ENCODE results near the gene RNF217.

RNF217 gene

DNA sequence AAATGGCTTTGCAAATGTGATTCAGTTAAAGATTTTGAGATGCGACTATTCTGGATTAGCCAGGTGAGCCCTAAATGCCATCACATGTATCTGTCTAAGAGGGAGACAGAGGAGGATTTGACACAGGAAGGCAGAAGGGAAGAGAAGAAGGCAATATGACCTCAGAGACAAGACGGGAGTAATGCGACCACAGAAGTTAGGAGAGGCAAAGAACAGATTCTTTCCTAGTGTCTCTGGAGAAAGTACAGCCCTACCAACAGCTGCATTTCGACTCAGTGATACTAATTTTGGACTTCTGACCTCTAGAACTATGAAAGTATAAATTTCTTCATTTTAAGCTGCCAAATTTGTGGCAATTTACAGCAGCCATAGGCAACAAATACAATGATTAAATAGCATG is 167.1 kb downstream of the RNF217 start:
- TF ChIP-seq, protein P1, sequence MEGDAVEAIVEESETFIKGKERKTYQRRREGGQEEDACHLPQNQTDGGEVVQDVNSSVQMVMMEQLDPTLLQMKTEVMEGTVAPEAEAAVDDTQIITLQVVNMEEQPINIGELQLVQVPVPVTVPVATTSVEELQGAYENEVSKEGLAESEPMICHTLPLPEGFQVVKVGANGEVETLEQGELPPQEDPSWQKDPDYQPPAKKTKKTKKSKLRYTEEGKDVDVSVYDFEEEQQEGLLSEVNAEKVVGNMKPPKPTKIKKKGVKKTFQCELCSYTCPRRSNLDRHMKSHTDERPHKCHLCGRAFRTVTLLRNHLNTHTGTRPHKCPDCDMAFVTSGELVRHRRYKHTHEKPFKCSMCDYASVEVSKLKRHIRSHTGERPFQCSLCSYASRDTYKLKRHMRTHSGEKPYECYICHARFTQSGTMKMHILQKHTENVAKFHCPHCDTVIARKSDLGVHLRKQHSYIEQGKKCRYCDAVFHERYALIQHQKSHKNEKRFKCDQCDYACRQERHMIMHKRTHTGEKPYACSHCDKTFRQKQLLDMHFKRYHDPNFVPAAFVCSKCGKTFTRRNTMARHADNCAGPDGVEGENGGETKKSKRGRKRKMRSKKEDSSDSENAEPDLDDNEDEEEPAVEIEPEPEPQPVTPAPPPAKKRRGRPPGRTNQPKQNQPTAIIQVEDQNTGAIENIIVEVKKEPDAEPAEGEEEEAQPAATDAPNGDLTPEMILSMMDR (IDR thresholded peaks at IDR 0.05), result no peak

DNA sequence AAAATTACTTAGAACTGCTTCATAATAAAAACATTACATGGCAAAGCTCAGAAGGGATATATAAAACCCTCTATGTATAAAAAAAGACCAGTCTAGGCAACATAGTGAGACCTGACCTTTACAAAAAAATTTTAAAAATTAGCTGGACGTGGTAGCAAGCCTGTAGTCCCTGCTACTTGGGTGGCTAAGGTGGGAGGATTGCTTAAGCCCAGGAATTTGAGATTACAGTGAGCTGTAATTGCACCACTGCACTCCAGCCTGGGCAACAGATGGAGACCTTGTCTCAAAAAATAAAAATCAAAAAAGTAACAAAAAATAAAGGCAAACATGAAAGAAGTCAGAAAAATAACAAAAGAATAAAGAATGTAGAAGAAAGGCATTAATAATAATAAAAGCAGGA is 169.8 kb downstream of the RNF217 start:
- TF ChIP-seq, protein P1 (IDR thresholded peaks at IDR 0.05), result no peak

DNA sequence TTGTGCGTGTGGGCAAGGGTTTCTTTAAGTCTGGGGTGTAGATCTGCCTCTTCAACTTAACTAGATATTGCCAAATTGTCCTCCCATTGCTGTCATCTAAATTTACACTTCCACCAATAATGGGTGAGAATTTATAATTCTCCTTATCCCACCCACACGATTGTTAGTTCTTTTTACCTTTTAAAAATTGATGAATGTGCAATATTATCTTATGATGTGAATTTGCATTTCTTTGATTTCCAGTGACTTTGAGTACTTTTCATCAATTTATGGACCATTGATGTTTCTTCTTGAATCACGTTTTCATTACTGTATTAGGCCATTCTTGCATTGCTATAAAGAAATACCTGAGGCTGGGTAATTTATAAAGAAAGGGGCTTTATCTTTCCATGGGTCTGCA is 174.1 kb downstream of the RNF217 start:
- TF ChIP-seq, protein P1 (IDR thresholded peaks at IDR 0.05), result no peak

DNA sequence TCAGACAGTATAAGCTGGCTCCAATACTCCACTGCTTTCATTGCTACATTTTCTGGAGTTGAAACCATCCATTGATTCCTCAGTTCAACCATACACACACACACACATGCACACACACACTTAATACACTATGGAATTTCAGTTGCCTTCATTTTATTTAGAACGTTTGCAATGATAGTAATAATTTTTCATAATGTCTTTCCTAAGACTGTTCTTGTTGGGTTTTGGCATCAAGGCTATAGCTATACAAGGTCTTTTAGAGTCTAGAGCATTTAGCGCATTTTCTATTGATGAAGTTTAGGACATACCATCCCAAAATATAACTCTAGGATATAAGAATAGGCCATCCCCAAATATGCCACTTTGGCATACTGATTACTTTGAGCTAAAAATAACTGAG is 175.8 kb downstream of the RNF217 start:
- TF ChIP-seq, protein P1 (IDR thresholded peaks at IDR 0.05), result no peak

DNA sequence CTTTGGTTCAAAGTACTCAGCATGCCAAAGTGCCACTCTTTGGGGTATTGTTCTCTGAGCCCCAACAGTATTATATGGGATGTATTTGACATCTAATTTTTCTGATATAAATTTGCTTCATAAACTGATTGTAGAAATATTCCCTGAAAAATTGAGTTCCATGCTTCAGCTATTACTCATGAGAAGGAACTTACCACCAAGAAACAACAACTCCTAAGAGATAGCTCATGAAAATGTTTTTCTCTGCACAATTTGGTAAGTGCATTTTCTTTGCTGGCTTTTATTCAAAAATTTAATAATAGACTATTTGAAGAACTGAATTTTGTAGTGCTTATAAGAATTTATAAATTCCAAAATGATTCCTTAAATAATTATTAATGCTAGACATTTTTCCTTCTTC is 178.6 kb downstream of the RNF217 start:
- TF ChIP-seq, protein P1 (IDR thresholded peaks at IDR 0.05), result no peak

Data from LNCAP (cell line).